Measurements from ENCODE around the gene ATXN7. TPM values are rescaled to one million over a fixed set of nuclear protein-coding genes. Genes with fewer than 3 reads are reported as not detected.

Gene ATXN7
- total RNA-seq, 1 experiment from 2014 or later: 27.5 TPM

GRCh38 chr3:63974451-63974850 is 110.8 kb downstream of the ATXN7 start:
- RAD21 ChIA-PET (ENCODE audit: low non-redundant PET in 1 of 2, low total read pairs in 2 of 2, uncharacterized antibody in 2 of 2, unreplicated experiment in 2 of 2): no interaction called here
- Histone ChIP-seq H3K4me1 (ENCODE audit: control insufficient read depth in 1 of 2, insufficient read depth in 2 of 2, low read length in 2 of 2) (no peaks in the 10 kb centered on the region), H3K4me2 (ENCODE audit: low read length) (no peak overlapping the region), H2AFZ (ENCODE audit: low read depth, low read length, poor library complexity, severe bottlenecking) (no peak overlapping the region), H3K79me2 (ENCODE audit: insufficient read depth, low read length) (peaks cover 21% of the 10 kb centered on the region), H3K27ac (ENCODE audit: low read depth, low read length) (no peak overlapping the region), H3K9ac (ENCODE audit: low read length) (no peak overlapping the region), H3K4me3 (replicated peaks in 1 of 2; ENCODE audit: low read depth in 1 of 2, low read length in 2 of 2) (no peak overlapping the region), H3K9me2 (ENCODE audit: insufficient read depth) (no peaks in the 10 kb centered on the region), H3K36me3 (ENCODE audit: control insufficient read depth in 1 of 2, insufficient read depth in 2 of 2, low read length in 2 of 2) (no peaks in the 10 kb centered on the region), H4K20me1 (ENCODE audit: insufficient read depth) (peaks cover 5% of the 10 kb centered on the region; the same call in 1 of the 2 replicates), H3K27me3 (ENCODE audit: insufficient read depth, low read length) (no peaks in the 10 kb centered on the region), H3K9me3 (ENCODE audit: control insufficient read depth in 1 of 2, insufficient read depth in 1 of 2, low read depth in 1 of 2, low read length in 2 of 2) (no peaks in the 10 kb centered on the region)
- BruUV-seq (replicated peaks): no TSS peak
- ATAC-seq: no peak
- intact Hi-C loops (cut with micrococcal nuclease): no loop called here
- POLR2A ChIA-PET: no interaction called here
- TF ChIP-seq YY1 (IDR thresholded peaks at IDR 0.05; ENCODE audit: extremely low read depth, insufficient replicate concordance, low read depth, low read length): no peak
- TF ChIP-seq POLR2AphosphoS5 (IDR thresholded peaks at IDR 0.05; ENCODE audit: low read depth, low read length): no peak
- TF ChIP-seq MAX (IDR thresholded peaks at IDR 0.05): no peak
- TF ChIP-seq REST (IDR thresholded peaks at IDR 0.05; ENCODE audit: low read depth): no peak
- TF ChIP-seq ELF1 (IDR thresholded peaks at IDR 0.05; ENCODE audit: borderline replicate concordance, low read depth): no peak
- TF ChIP-seq EZH2phosphoT487 (IDR thresholded peaks at IDR 0.05; ENCODE audit: borderline replicate concordance): no peak
- no peak for TF ChIP-seq ZNF274 (IDR thresholded peaks at IDR 0.05; ENCODE audit: low read depth, low read length)
- no peak for TF ChIP-seq EZH2 (IDR thresholded peaks at IDR 0.05)
- TF ChIP-seq JUND (IDR thresholded peaks at IDR 0.05): no peak
- TF ChIP-seq RAD21 (IDR thresholded peaks at IDR 0.05; ENCODE audit: low read depth): no peak
- TF ChIP-seq CEBPB (IDR thresholded peaks at IDR 0.05; ENCODE audit: low read depth): no peak
- no peak for TF ChIP-seq ZFX (IDR thresholded peaks at IDR 0.05)
- no peak for DNase-seq (ENCODE audit: low read depth, low spot score)
- CTCF ChIA-PET: interaction anchor here (1.0 kb wide), 1 partner anchor 12 kb away, joined by 3 read pairs; no protein-coding TSS in a partner anchor

Data from HCT116 (cell line).